Islet precursor cell (in vitro differentiated cells): ENCODE data around the gene SLC6A17.

Experiments used
- DNase-seq: peaks from one replicate; pipeline ENCODE4 v3.0.0-alpha.2; 2018

The SLC6A17 gene

GRCh38 chr1:110206261-110206920 lies 56.1 kb downstream of the SLC6A17 start:
- no peak for DNase-seq

- DNase-seq = peak; percentile 85
Measured at GRCh38 chr1:110207831-110208230, 57.5 kb downstream of the SLC6A17 start.

GRCh38 chr1:110208916-110209645 lies 58.8 kb downstream of the SLC6A17 start:
- no peak for DNase-seq

GRCh38 chr1:110209715-110210603 lies 59.7 kb downstream of the SLC6A17 start, which contains the start of gene KCNC4:
Gene KCNC4, plus strand, starts transcription at chr1:110210314. Its CDS starts 1,186 bp downstream, at chr1:110211500.
- peak; percentile 93 for DNase-seq

GRCh38 chr1:110210604-110211495 lies 60.6 kb downstream of the SLC6A17 start:
- peak; percentile 71 for DNase-seq

GRCh38 chr1:110211496-110212168 lies 61.3 kb downstream of the SLC6A17 start:
- DNase-seq = no peak

- DNase-seq = peak; percentile 63
Measured at GRCh38 chr1:110212169-110213142, 62.2 kb downstream of the SLC6A17 start.

GRCh38 chr1:110213143-110213540 lies 62.8 kb downstream of the SLC6A17 start:
- DNase-seq = no peak

GRCh38 chr1:110214454-110215404 lies 64.4 kb downstream of the SLC6A17 start:
- no peak for DNase-seq

- DNase-seq = no peak
Measured at GRCh38 chr1:110215621-110216515, 65.6 kb downstream of the SLC6A17 start.

- no peak for DNase-seq
Measured at GRCh38 chr1:110216844-110217444, 66.7 kb downstream of the SLC6A17 start.

GRCh38 chr1:110218137-110218536 lies 67.8 kb downstream of the SLC6A17 start:
- DNase-seq = no peak

GRCh38 chr1:110218739-110219138 lies 68.4 kb downstream of the SLC6A17 start:
- peak; percentile 81 for DNase-seq

- DNase-seq = no peak
Measured at GRCh38 chr1:110220324-110220723, 70.0 kb downstream of the SLC6A17 start.

- no peak for DNase-seq
Measured at GRCh38 chr1:110221119-110221518, 70.8 kb downstream of the SLC6A17 start.

- DNase-seq = no peak
Measured at GRCh38 chr1:110223127-110223526, 72.8 kb downstream of the SLC6A17 start.

GRCh38 chr1:110223581-110223980 lies 73.3 kb downstream of the SLC6A17 start:
- no peak for DNase-seq
